ENCODE measurements around the gene GIMAP1. TPM values are rescaled to one million over a fixed set of nuclear protein-coding genes. Genes with fewer than 3 reads are reported as not detected.
A peak's percentile ranks its signal among the peaks of the same experiment; 100 is the strongest.
"Not testable (repeated sequence)": the region's sequence is repeated elsewhere in the genome, so short reads cannot be mapped to it uniquely, and the experiment has no call there.

The GIMAP1 gene
- total RNA-seq, 1 experiment from 2014 or later: not detected

GRCh38 chr7:150680364-150680763 is 36.0 kb upstream of the GIMAP1 start:
- not testable (repeated sequence) for H4K20me1 ChIP-seq (ENCODE audit: insufficient read depth, low read depth, low read length); H3K36me3 ChIP-seq (ENCODE audit: insufficient read depth, low read length); H3K27ac ChIP-seq (ENCODE audit: low read length); H3K4me3 ChIP-seq (ENCODE audit: low read length); H3K4me2 ChIP-seq (ENCODE audit: low read depth, low read length, poor library complexity, severe bottlenecking); H3K9ac ChIP-seq (ENCODE audit: low read length); H3K9me2 ChIP-seq (replicated peaks; ENCODE audit: insufficient read depth, low read length); H3K27me3 ChIP-seq (ENCODE audit: low read length); H3K79me2 ChIP-seq (ENCODE audit: low read length); H3K4me1 ChIP-seq (ENCODE audit: low read length); H3K9me3 ChIP-seq (ENCODE audit: low read length); H2AFZ ChIP-seq (ENCODE audit: low read length); DNase-seq

DNA sequence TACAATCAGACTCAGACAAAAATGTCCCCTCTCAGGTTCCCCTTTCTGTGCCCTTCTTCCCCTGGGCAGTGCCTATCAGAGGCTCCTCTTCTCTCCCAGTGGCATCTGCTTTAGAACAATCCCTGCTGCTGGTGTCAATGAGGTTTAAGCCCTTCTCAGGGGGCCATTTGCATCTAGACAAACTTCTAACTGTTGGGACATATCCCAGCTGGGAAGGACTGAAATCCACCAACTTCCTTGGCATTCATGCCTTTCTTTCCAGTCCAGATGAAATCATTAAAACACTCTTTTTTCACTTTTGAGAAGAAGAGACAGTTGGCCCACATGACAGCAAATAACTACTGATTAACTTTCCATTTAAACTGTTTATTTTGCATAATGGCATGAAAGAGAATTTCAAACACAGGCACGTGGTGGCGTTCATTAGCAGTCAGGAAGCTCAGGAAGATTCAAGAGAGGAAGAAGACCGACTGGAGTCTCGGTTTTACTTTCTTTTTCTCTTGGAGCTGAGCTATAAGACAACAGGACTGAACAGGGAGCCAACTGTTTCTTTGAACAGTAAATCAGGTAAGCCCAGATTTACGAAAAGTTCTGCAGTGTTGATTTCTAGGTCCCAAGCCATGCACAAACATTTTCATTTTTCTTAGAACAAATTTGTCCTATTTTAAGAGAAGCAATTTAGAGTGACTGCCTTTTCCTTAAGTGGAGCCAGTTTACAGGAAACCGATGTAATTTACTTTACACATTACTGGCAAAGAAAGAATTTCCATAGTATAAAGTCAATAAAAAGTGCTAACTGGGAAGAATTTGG is 31.0 kb upstream of the GIMAP1 start, which contains the start of gene GIMAP2:
TSS of gene GIMAP2 (plus strand) at position 488 of the 811 bp plus-strand sequence. CDS start 1,354 bp downstream, outside the sequence.
- H3K27ac ChIP-seq (ENCODE audit: low read length): no peak within 1 kb of the TSS
- H3K4me1 ChIP-seq (ENCODE audit: low read length): peaks cover 6% of the 10 kb centered on the region; the same call in 1 of the 2 replicates
- H3K9me3 ChIP-seq (ENCODE audit: low read length): no peaks in the 10 kb centered on the region
- H3K36me3 ChIP-seq (ENCODE audit: insufficient read depth, low read length): no peaks in the 10 kb centered on the region
- H3K27me3 ChIP-seq (ENCODE audit: low read length): no peaks in the 10 kb centered on the region
- peak; percentile 42 for DNase-seq
- peak within 1 kb of the TSS; percentile 54 for H3K4me2 ChIP-seq (ENCODE audit: low read depth, low read length, poor library complexity, severe bottlenecking)
- peak within 1 kb of the TSS; percentile 50 for H3K4me3 ChIP-seq (ENCODE audit: low read length)
- H3K79me2 ChIP-seq (ENCODE audit: low read length): no peaks in the 10 kb centered on the region
- H4K20me1 ChIP-seq (ENCODE audit: insufficient read depth, low read depth, low read length): no peaks in the 10 kb centered on the region
- peak within 1 kb of the TSS; percentile 33; the same call in 1 of the 2 replicates for H2AFZ ChIP-seq (ENCODE audit: low read length)
- no peaks in the 10 kb centered on the region for H3K9me2 ChIP-seq (replicated peaks; ENCODE audit: insufficient read depth, low read length)
- H3K9ac ChIP-seq (ENCODE audit: low read length): peak within 1 kb of the TSS; percentile 16

DNA sequence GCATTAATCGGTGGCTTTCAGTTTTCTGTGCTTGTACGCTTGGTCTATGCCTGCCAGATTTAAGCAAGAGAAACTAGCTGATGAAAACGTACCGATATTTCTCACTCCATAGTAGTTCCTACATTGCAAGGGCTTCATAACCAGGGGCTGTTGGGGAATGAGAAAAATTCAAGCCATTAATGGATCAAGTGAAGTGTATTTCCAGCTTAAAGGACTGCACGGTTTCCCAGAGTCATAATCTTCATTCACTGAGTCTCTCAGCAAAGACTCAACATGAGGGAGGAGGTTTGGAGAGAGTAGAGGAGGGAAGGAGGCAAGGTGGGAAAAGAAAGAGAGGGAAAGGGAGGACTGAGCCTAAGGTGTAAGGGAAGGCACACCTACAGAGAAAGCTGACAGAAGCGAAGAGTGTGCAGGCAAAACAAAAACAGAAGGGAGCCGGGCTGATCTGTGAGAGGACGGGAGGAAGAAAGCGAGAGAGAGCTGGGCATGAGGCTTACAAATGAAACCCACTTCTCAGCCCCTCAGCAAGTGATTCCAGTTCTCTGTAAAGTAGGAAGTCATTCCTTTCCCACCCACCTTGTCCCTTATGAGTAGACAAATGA is 30.3 kb upstream of the GIMAP1 start:
- DNase-seq: no peak
- peak overlapping the region; percentile 16 for H3K9ac ChIP-seq (ENCODE audit: low read length)
- peaks cover 6% of the 10 kb centered on the region; the same call in 1 of the 2 replicates for H3K4me1 ChIP-seq (ENCODE audit: low read length)
- no peaks in the 10 kb centered on the region for H4K20me1 ChIP-seq (ENCODE audit: insufficient read depth, low read depth, low read length)
- no peaks in the 10 kb centered on the region for H3K79me2 ChIP-seq (ENCODE audit: low read length)
- H3K36me3 ChIP-seq (ENCODE audit: insufficient read depth, low read length): no peaks in the 10 kb centered on the region
- H2AFZ ChIP-seq (ENCODE audit: low read length): peak overlapping the region; percentile 33; the same call in 1 of the 2 replicates
- H3K27ac ChIP-seq (ENCODE audit: low read length): no peak overlapping the region
- no peaks in the 10 kb centered on the region for H3K9me3 ChIP-seq (ENCODE audit: low read length)
- peak overlapping the region; percentile 50 for H3K4me3 ChIP-seq (ENCODE audit: low read length)
- peak overlapping the region; percentile 54 for H3K4me2 ChIP-seq (ENCODE audit: low read depth, low read length, poor library complexity, severe bottlenecking)
- H3K27me3 ChIP-seq (ENCODE audit: low read length): no peaks in the 10 kb centered on the region
- no peaks in the 10 kb centered on the region for H3K9me2 ChIP-seq (replicated peaks; ENCODE audit: insufficient read depth, low read length)

- Histone ChIP-seq H3K9ac (ENCODE audit: low read length) (no peak overlapping the region), H3K27me3 (ENCODE audit: low read length) (no peaks in the 10 kb centered on the region), H3K79me2 (ENCODE audit: low read length) (no peaks in the 10 kb centered on the region), H3K27ac (ENCODE audit: low read length) (no peak overlapping the region), H3K4me2 (ENCODE audit: low read depth, low read length, poor library complexity, severe bottlenecking) (no peak overlapping the region), H2AFZ (ENCODE audit: low read length) (no peak overlapping the region), H3K9me2 (replicated peaks; ENCODE audit: insufficient read depth, low read length) (no peaks in the 10 kb centered on the region), H3K9me3 (ENCODE audit: low read length) (no peaks in the 10 kb centered on the region), H3K4me3 (ENCODE audit: low read length) (no peak overlapping the region), H3K4me1 (ENCODE audit: low read length) (peaks cover 6% of the 10 kb centered on the region; the same call in 1 of the 2 replicates), H3K36me3 (ENCODE audit: insufficient read depth, low read length) (no peaks in the 10 kb centered on the region), H4K20me1 (ENCODE audit: insufficient read depth, low read depth, low read length) (no peaks in the 10 kb centered on the region)
- no peak for DNase-seq
These were observed 27.8 kb upstream of the GIMAP1 start for GRCh38 chr7:150688630-150689029.

GRCh38 chr7:150695654-150696053 is 20.8 kb upstream of the GIMAP1 start:
- H3K9me3 ChIP-seq (ENCODE audit: low read length): no peaks in the 10 kb centered on the region

GRCh38 chr7:150703209-150703608 is 13.2 kb upstream of the GIMAP1 start:
- DNase-seq: no peak
- Histone ChIP-seq H3K4me2 (ENCODE audit: low read depth, low read length, poor library complexity, severe bottlenecking) (no peak overlapping the region), H3K36me3 (ENCODE audit: insufficient read depth, low read length) (no peaks in the 10 kb centered on the region), H4K20me1 (ENCODE audit: insufficient read depth, low read depth, low read length) (no peaks in the 10 kb centered on the region), H3K79me2 (ENCODE audit: low read length) (no peaks in the 10 kb centered on the region), H3K4me1 (ENCODE audit: low read length) (no peaks in the 10 kb centered on the region), H3K27me3 (ENCODE audit: low read length) (no peaks in the 10 kb centered on the region), H3K4me3 (ENCODE audit: low read length) (no peak overlapping the region), H3K9me2 (replicated peaks; ENCODE audit: insufficient read depth, low read length) (no peaks in the 10 kb centered on the region), H3K9me3 (ENCODE audit: low read length) (peaks cover 3% of the 10 kb centered on the region; the same call in 1 of the 2 replicates), H3K27ac (ENCODE audit: low read length) (no peak overlapping the region), H2AFZ (ENCODE audit: low read length) (no peak overlapping the region), H3K9ac (ENCODE audit: low read length) (no peak overlapping the region)

More at GRCh38 chr7:150695654-150696053, 20.8 kb upstream of the GIMAP1 start:
- Histone ChIP-seq H3K4me2 (ENCODE audit: low read depth, low read length, poor library complexity, severe bottlenecking) (no peak overlapping the region), H2AFZ (ENCODE audit: low read length) (no peak overlapping the region), H4K20me1 (ENCODE audit: insufficient read depth, low read depth, low read length) (no peaks in the 10 kb centered on the region), H3K36me3 (ENCODE audit: insufficient read depth, low read length) (no peaks in the 10 kb centered on the region), H3K9ac (ENCODE audit: low read length) (no peak overlapping the region), H3K9me2 (replicated peaks; ENCODE audit: insufficient read depth, low read length) (no peaks in the 10 kb centered on the region), H3K79me2 (ENCODE audit: low read length) (no peaks in the 10 kb centered on the region), H3K27me3 (ENCODE audit: low read length) (no peaks in the 10 kb centered on the region), H3K4me1 (ENCODE audit: low read length) (no peaks in the 10 kb centered on the region), H3K27ac (ENCODE audit: low read length) (no peak overlapping the region), H3K4me3 (ENCODE audit: low read length) (no peak overlapping the region)
- DNase-seq: no peak

DNA sequence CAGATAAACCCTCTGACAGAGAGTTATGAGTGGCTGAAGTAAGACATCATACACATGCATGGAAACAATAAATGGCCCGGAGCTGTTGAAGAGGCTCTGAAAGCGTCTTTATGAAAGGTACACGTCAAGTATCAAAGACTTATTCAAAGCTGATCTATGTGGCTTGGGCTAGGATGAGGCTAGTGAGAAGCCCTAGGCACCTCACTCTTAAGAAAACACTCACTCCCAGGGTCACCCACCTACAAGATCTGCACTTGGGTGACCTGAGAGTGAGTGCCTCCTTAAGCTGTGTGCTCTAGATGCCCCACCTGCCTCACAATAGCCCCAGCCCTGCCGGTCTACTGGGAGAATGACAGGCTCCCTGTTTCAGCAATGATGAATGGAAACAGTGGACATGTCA is 1.1 kb upstream of the GIMAP1 start:
- H3K4me3 ChIP-seq (ENCODE audit: low read length): no peak overlapping the region
- no peaks in the 10 kb centered on the region for H3K9me3 ChIP-seq (ENCODE audit: low read length)
- H3K4me2 ChIP-seq (ENCODE audit: low read depth, low read length, poor library complexity, severe bottlenecking): no peak overlapping the region
- H3K27ac ChIP-seq (ENCODE audit: low read length): no peak overlapping the region
- no peaks in the 10 kb centered on the region for H3K36me3 ChIP-seq (ENCODE audit: insufficient read depth, low read length)
- H3K79me2 ChIP-seq (ENCODE audit: low read length): no peaks in the 10 kb centered on the region
- H3K27me3 ChIP-seq (ENCODE audit: low read length): no peaks in the 10 kb centered on the region
- no peaks in the 10 kb centered on the region for H3K4me1 ChIP-seq (ENCODE audit: low read length)
- no peaks in the 10 kb centered on the region for H3K9me2 ChIP-seq (replicated peaks; ENCODE audit: insufficient read depth, low read length)
- no peak for DNase-seq
- H2AFZ ChIP-seq (ENCODE audit: low read length): no peak overlapping the region
- H4K20me1 ChIP-seq (ENCODE audit: insufficient read depth, low read depth, low read length): no peaks in the 10 kb centered on the region
- no peak overlapping the region for H3K9ac ChIP-seq (ENCODE audit: low read length)

DNA sequence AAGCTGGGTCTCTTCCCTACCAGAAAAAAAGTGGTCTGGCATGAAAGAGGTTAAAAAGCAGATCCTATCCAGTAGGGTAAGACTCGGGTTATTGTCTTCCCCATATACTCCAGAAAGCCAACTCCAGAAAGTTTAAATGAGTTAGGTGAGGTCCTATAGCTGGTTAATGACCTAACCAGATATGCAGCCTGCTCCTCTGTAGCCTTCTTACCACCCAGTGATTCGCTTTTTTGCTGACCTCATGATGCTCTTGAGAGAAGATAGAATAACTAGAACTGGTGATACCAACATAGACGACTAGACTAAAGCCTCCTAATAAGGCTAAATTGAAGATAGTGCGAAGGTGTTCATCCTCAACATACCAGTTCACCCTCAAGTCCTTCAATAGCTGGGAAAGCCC is 675 bp upstream of the GIMAP1 start:
- Histone ChIP-seq H3K4me2 (ENCODE audit: low read depth, low read length, poor library complexity, severe bottlenecking) (no peak overlapping the region), H3K4me1 (ENCODE audit: low read length) (no peaks in the 10 kb centered on the region), H3K27me3 (ENCODE audit: low read length) (no peaks in the 10 kb centered on the region), H4K20me1 (ENCODE audit: insufficient read depth, low read depth, low read length) (no peaks in the 10 kb centered on the region), H2AFZ (ENCODE audit: low read length) (no peak overlapping the region), H3K9me2 (replicated peaks; ENCODE audit: insufficient read depth, low read length) (no peaks in the 10 kb centered on the region), H3K4me3 (ENCODE audit: low read length) (no peak overlapping the region), H3K9me3 (ENCODE audit: low read length) (no peaks in the 10 kb centered on the region), H3K36me3 (ENCODE audit: insufficient read depth, low read length) (no peaks in the 10 kb centered on the region), H3K27ac (ENCODE audit: low read length) (no peak overlapping the region), H3K79me2 (ENCODE audit: low read length) (no peaks in the 10 kb centered on the region), H3K9ac (ENCODE audit: low read length) (no peak overlapping the region)
- no peak for DNase-seq

All from Karpas-422 (cell line).